ENCODE data around the gene NUDT15.

GRCh38 chr13:48040896-48041295, 3.4 kb downstream of the NUDT15 start:
- TF ChIP-seq CTCF (IDR thresholded peaks at IDR 0.05): no peak
- no peak for TF ChIP-seq POLR2A (IDR thresholded peaks at IDR 0.05)

Data from uterus (tissue), 2 donors.